H9 (cell line): ENCODE measurements around the gene BCORL1. TPM values are rescaled to one million over a fixed set of nuclear protein-coding genes. Genes with fewer than 3 reads are reported as not detected.

Experiments
- DNase-seq: peaks from one replicate; pipeline ENCODE4 v3.0.0-alpha.2; 2017
- H2AFZ ChIP-seq: one replicate; pipeline ENCODE4 v1.6.1; 2013; ENCODE audit warnings: mild to moderate bottlenecking, low read length, control low read depth, moderate library complexity
- H2AK5ac ChIP-seq: 2 replicates; pipeline ENCODE4 v1.6.1; 2013; ENCODE audit warnings: low read length, control low read depth, mixed read lengths; ENCODE audit not compliant: insufficient read length
- H2BK120ac ChIP-seq: one replicate; pipeline ENCODE4 v1.6.1; 2013; ENCODE audit warnings: low read depth, mild to moderate bottlenecking, low read length, control low read depth, inconsistent platforms; ENCODE audit not compliant: poor library complexity, severe bottlenecking
- H2BK12ac ChIP-seq: 2 replicates; pipeline ENCODE4 v1.6.1; 2013; ENCODE audit warnings: low read length, control low read depth, mixed read lengths, low read depth; ENCODE audit not compliant: insufficient read length
- H2BK15ac ChIP-seq: 2 replicates; pipeline ENCODE4 v1.6.1; 2013; ENCODE audit warnings: low read depth, low read length, control low read depth
- H2BK20ac ChIP-seq: one replicate; pipeline ENCODE4 v1.6.1; 2013; ENCODE audit warnings: low read depth, mild to moderate bottlenecking, low read length, control low read depth, inconsistent platforms; ENCODE audit not compliant: poor library complexity, severe bottlenecking
- H2BK5ac ChIP-seq: 2 replicates; pipeline ENCODE4 v1.6.1; 2013; ENCODE audit warnings: low read length, control low read depth, mixed read lengths; ENCODE audit not compliant: insufficient read length
- H3K14ac ChIP-seq: 2 replicates; pipeline ENCODE4 v1.6.1; 2013; ENCODE audit warnings: low read length, control low read depth; ENCODE audit not compliant: insufficient read depth
- H3K18ac ChIP-seq: 2 replicates; pipeline ENCODE4 v1.6.1; 2013; ENCODE audit warnings: low read depth, mild to moderate bottlenecking, mixed read lengths, low read length, control low read depth; ENCODE audit not compliant: insufficient read length
- H3K23ac ChIP-seq: 2 replicates; pipeline ENCODE4 v1.6.1; 2013; ENCODE audit warnings: low read length, control low read depth, mixed read lengths, low read depth; ENCODE audit not compliant: insufficient read length
- H3K23me2 ChIP-seq: 2 replicates; pipeline ENCODE4 v1.6.1; 2013; ENCODE audit warnings: low read depth, mild to moderate bottlenecking, mixed read lengths, low read length, control low read depth; ENCODE audit not compliant: insufficient read length, poor library complexity, severe bottlenecking
- H3K27ac ChIP-seq: 2 replicates; pipeline ENCODE4 v1.5.1; 2013; ENCODE audit warnings: low read length, control low read depth, mixed read lengths, low read depth; ENCODE audit not compliant: insufficient read length
- H3K27me3 ChIP-seq: 2 replicates; pipeline ENCODE4 v1.6.1; 2013; ENCODE audit warnings: low read length, control low read depth, inconsistent platforms; ENCODE audit not compliant: insufficient read depth
- H3K4ac ChIP-seq: 2 replicates; pipeline ENCODE4 v1.6.1; 2013; ENCODE audit warnings: low read depth, mild to moderate bottlenecking, control low read depth, inconsistent platforms, low read length, moderate library complexity
- H3K4me1 ChIP-seq: 2 replicates; pipeline ENCODE4 v1.6.1; 2013; ENCODE audit warnings: low read length, control low read depth, inconsistent platforms; ENCODE audit not compliant: insufficient read depth
- H3K4me2 ChIP-seq: 2 replicates; pipeline ENCODE4 v1.6.1; 2013; ENCODE audit warnings: low read length, control low read depth, mixed read lengths; ENCODE audit not compliant: insufficient read length, insufficient read depth
- H3K56ac ChIP-seq: 2 replicates; pipeline ENCODE4 v1.6.1; 2013; ENCODE audit warnings: low read depth, mild to moderate bottlenecking, mixed read lengths, low read length, control low read depth; ENCODE audit not compliant: insufficient read length
- H3K79me1 ChIP-seq: 2 replicates; pipeline ENCODE4 v1.6.1; 2013; ENCODE audit warnings: low read depth, mild to moderate bottlenecking, moderate library complexity, low read length, control low read depth, inconsistent platforms; ENCODE audit not compliant: insufficient read depth, poor library complexity, severe bottlenecking
- H3K79me2 ChIP-seq: 2 replicates; pipeline ENCODE4 v1.6.1; 2013; ENCODE audit warnings: low read length, control low read depth, inconsistent platforms; ENCODE audit not compliant: insufficient read depth
- H3K9ac ChIP-seq: 2 replicates; pipeline ENCODE4 v1.6.1; 2013; ENCODE audit warnings: low read length, control low read depth, mixed read lengths; ENCODE audit not compliant: insufficient read length; ENCODE audit errors: extremely low read depth
- H3K9me3 ChIP-seq: one replicate; pipeline ENCODE4 v1.6.1; 2013; ENCODE audit warnings: low read depth, low read length, inconsistent platforms; ENCODE audit not compliant: control insufficient read depth
- H3T11ph ChIP-seq: one replicate; pipeline ENCODE4 v1.6.1; 2013; ENCODE audit warnings: mild to moderate bottlenecking, low read length, control low read depth, inconsistent platforms
- H4K20me1 ChIP-seq: one replicate; pipeline ENCODE4 v1.6.1; 2013; ENCODE audit not compliant: control insufficient read depth, insufficient read length, insufficient read depth
- H4K5ac ChIP-seq: 2 replicates; pipeline ENCODE4 v1.6.1; 2013; ENCODE audit warnings: low read depth, mild to moderate bottlenecking, mixed read lengths, low read length, control low read depth; ENCODE audit not compliant: insufficient read length
- H4K8ac ChIP-seq: replicated peaks from 2 replicates; pipeline ENCODE4 v1.6.1; 2013; ENCODE audit warnings: low read length, control low read depth, mixed read lengths, low read depth; ENCODE audit not compliant: insufficient read length
- H4K91ac ChIP-seq: 2 replicates; pipeline ENCODE4 v1.6.1; 2013; ENCODE audit warnings: low read depth, mild to moderate bottlenecking, moderate library complexity, mixed read lengths, low read length, control low read depth; ENCODE audit not compliant: insufficient read length
- H3K27ac Mint-ChIP-seq, 3 experiments: 2 replicates in 2 of 3; 3 replicates in 1 of 3; pipeline ENCODE4 v1.8.0; 2020 to 2021; ENCODE audit warnings: mixed read lengths in 3 of 3, mild to moderate bottlenecking in 1 of 3, moderate library complexity in 1 of 3
- H3K27me3 Mint-ChIP-seq: 2 replicates; pipeline ENCODE4 v1.8.0; 2021; ENCODE audit warnings: low read depth, mild to moderate bottlenecking, moderate library complexity, mixed read lengths
- H3K36me3 Mint-ChIP-seq, 3 experiments: 2 replicates in 2 of 3; 3 replicates in 1 of 3; pipeline ENCODE4 v1.8.0; 2020 to 2021; ENCODE audit warnings: low read depth in 3 of 3, mixed read lengths in 3 of 3; ENCODE audit not compliant: insufficient read depth in 1 of 3
- H3K4me1 Mint-ChIP-seq, 2 experiments: 2 replicates each; pipeline ENCODE4 v1.8.0; 2020; ENCODE audit warnings: mixed read lengths in 2 of 2
- H3K4me3 Mint-ChIP-seq, 2 experiments: 2 replicates in 1 of 2; 3 replicates in 1 of 2; pipeline ENCODE4 v1.8.0; 2020 to 2021; ENCODE audit warnings: mild to moderate bottlenecking in 2 of 2, mixed read lengths in 2 of 2, moderate library complexity in 1 of 2
- H3K9me3 Mint-ChIP-seq, 2 experiments: 2 replicates in 1 of 2; 3 replicates in 1 of 2; pipeline ENCODE4 v1.8.0; 2020; ENCODE audit warnings: mild to moderate bottlenecking in 2 of 2, mixed read lengths in 2 of 2, moderate library complexity in 1 of 2
- CTCF ChIP-seq: fragments of 200-600 bp; sonication (generic); conservative IDR thresholded peaks from 3 replicates; pipeline ENCODE4 v1.8.0; 2021; ENCODE audit warnings: antibody characterized with exemption, mild to moderate bottlenecking
- WGBS: extraction: QIAGEN DNeasy Blood & Tissue Kit; methylation state at CpG from one replicate; pipeline ENCODE4 v1.1.7; 2013; ENCODE audit warnings: missing lambda C conversion rate, low lambda C conversion rate, mixed read lengths; ENCODE audit not compliant: insufficient read length; ENCODE audit errors: extremely low coverage; 5-methylcytosine and 5-hydroxymethylcytosine counted together
- total RNA-seq: library from RNA; stranded (reverse); gene quantifications from 2 replicates; pipeline ENCODE4 v1.2.1, GENCODE V29; 2021

Gene BCORL1
- total RNA-seq, 1 experiment from 2014 or later = 6.1 TPM

GRCh38 chrX:130002541-130002940 is 20.1 kb downstream of the BCORL1 start:
- peaks cover 0 to 69% of the 10 kb centered on the region in 2 experiments; a peak in 2 of 5 replicates for H3K9me3 Mint-ChIP-seq
- no peak overlapping the region for H3K14ac ChIP-seq
- H2AK5ac ChIP-seq = no peak overlapping the region
- peaks cover 3% of the 10 kb centered on the region; the same call in 1 of the 2 replicates for H3K27me3 Mint-ChIP-seq
- no peak for TF ChIP-seq CTCF
- H3K79me2 ChIP-seq = no peaks in the 10 kb centered on the region
- DNase-seq = no peak
- WGBS = 100% methylated on average over 1 of the region's 1 CpG
- H4K8ac ChIP-seq = no peak overlapping the region
- H3K79me1 ChIP-seq = no peaks in the 10 kb centered on the region
- no peak overlapping the region for H3T11ph ChIP-seq
- no peak overlapping the region for H2BK20ac ChIP-seq
- H3K4me2 ChIP-seq = no peak overlapping the region
- H4K91ac ChIP-seq = no peak overlapping the region
- no peak overlapping the region for H4K5ac ChIP-seq
- no peak overlapping the region for H3K18ac ChIP-seq
- no peaks in the 10 kb centered on the region; the same call in 1 of the 2 replicates for H3K4me1 ChIP-seq
- H3K4ac ChIP-seq = no peak overlapping the region
- H3K36me3 Mint-ChIP-seq = peaks cover 0 to 17% (median 10%) of the 10 kb centered on the region in 3 experiments; a peak in 6 of 7 replicates
- H2BK5ac ChIP-seq = no peak overlapping the region
- no peak overlapping the region for H3K23ac ChIP-seq
- H2BK12ac ChIP-seq = no peak overlapping the region
- H2BK15ac ChIP-seq = no peak overlapping the region
- H2AFZ ChIP-seq = no peak overlapping the region
- H3K27me3 ChIP-seq = no peaks in the 10 kb centered on the region; the same call in 1 of the 2 replicates
- peaks cover 11% of the 10 kb centered on the region for H3K9me3 ChIP-seq
- H3K23me2 ChIP-seq = no peaks in the 10 kb centered on the region
- no peak overlapping the region for H3K27ac ChIP-seq
- no peak overlapping the region for H3K56ac ChIP-seq
- no peak overlapping the region for H3K4me3 Mint-ChIP-seq
- no peak overlapping the region for H3K9ac ChIP-seq
- H4K20me1 ChIP-seq = no peaks in the 10 kb centered on the region
- H3K27ac Mint-ChIP-seq = no peak overlapping the region; a peak in 1 of 7 replicates
- H2BK120ac ChIP-seq = no peak overlapping the region
- peaks cover 12 to 18% of the 10 kb centered on the region in 2 experiments for H3K4me1 Mint-ChIP-seq
